ENCODE results near the gene EFNA5. TPM values are rescaled to one million over a fixed set of nuclear protein-coding genes. Genes with fewer than 3 reads are reported as not detected.

EFNA5 gene
- total RNA-seq, 1 donor from 2014 or later: 2.2 TPM

GRCh38 chr5:107570181-107570580, 100.6 kb downstream of the EFNA5 start:
- intact Hi-C loops (cut with DNase I): loop anchor here (5.0 kb wide), 4 partner anchors 83 to 318 kb away; no protein-coding TSS in a partner anchor
- no peak for TF ChIP-seq CTCF (IDR thresholded peaks at IDR 0.05)
- H3K4me1 ChIP-seq: peaks cover 0 to 23% of the 10 kb centered on the region in 2 donors
- no peaks in the 10 kb centered on the region for H3K36me3 ChIP-seq
- no peaks in the 10 kb centered on the region for H3K27me3 ChIP-seq
- no peak overlapping the region for H3K27ac ChIP-seq
- no peak overlapping the region for H3K4me3 ChIP-seq
- no peak for DNase-seq (ENCODE audit: low spot score in 2 of 2)
- H3K9me3 ChIP-seq: no peaks in the 10 kb centered on the region

DNA sequence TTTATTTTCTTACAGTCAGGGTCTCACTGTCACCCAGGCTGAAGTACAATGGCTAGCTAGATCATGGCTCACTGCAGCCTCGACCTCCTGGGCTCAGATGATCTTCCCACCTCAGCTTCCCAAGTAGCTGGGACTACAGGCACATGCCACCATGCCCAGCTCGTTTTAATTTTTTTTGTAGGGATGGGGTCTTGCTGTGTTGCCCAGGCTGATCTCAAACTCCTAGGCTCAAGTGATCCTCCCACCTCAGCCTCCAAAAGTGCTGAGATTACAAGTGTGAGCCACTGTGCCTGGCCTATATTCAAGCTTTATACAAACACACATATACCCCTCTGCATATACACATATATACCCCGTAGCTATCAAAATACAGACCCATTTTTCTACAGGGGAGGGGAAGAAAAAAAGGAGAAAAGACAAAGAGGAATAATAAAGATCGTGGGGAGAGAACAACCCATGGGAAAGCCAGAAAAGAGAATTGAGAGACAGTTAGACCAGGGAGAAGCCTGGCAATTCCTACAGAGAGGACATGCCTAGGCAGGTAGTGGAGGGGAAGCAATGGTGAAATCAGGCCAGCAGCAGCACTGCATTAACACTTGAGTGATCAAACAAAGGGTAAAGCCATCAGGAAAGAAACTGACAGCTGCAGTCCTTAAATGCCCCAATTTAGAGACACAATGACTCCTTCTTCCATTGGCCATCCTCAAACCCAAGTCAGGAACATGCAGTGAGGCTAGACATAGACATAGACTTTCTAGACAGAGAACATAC, 102.7 kb downstream of the EFNA5 start:
- Histone ChIP-seq H3K4me3 (no peak overlapping the region), H3K27me3 (no peaks in the 10 kb centered on the region), H3K27ac (no peak overlapping the region), H3K4me1 (peaks cover 0 to 25% of the 10 kb centered on the region in 2 donors), H3K9me3 (no peaks in the 10 kb centered on the region), H3K36me3 (no peaks in the 10 kb centered on the region)
- intact Hi-C loops (cut with DNase I): no loop called here
- no peak for DNase-seq (ENCODE audit: low spot score in 2 of 2)
- no peak for TF ChIP-seq CTCF (IDR thresholded peaks at IDR 0.05)

DNA sequence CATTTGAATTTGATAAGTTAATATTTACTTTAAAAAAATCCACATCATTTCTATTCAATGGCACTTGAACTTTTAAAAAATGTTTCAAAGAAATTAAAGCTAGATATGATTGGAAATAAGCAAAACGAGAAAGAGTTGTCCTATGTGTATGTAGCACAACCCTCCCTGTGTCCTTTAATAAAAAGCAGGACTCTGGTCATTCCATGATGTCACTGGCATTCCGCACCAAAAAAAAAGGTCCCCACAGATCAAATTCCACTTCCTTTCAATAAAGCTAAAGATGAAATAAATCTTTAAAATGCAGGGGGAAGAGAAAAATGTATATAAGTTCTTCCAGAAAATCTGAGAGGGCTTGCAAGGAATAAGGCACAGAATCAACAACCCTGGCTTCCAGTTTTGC, 103.8 kb downstream of the EFNA5 start:
- H3K4me3 ChIP-seq: no peak overlapping the region
- DNase-seq (ENCODE audit: low spot score in 2 of 2): no peak
- TF ChIP-seq CTCF (IDR thresholded peaks at IDR 0.05): no peak
- H3K27me3 ChIP-seq: no peaks in the 10 kb centered on the region
- no peaks in the 10 kb centered on the region for H3K9me3 ChIP-seq
- no peaks in the 10 kb centered on the region for H3K36me3 ChIP-seq
- no peak overlapping the region for H3K27ac ChIP-seq
- H3K4me1 ChIP-seq: peaks cover 0 to 25% of the 10 kb centered on the region in 2 donors
- intact Hi-C loops (cut with DNase I): no loop called here

GRCh38 chr5:107565791-107566767, 104.7 kb downstream of the EFNA5 start:
- intact Hi-C loops (cut with DNase I): no loop called here
- no peaks in the 10 kb centered on the region for H3K9me3 ChIP-seq
- peak overlapping the region in 1 of 2 donors; percentile 25 for H3K27ac ChIP-seq
- H3K4me1 ChIP-seq: peaks cover 0 to 22% of the 10 kb centered on the region in 2 donors
- no peak for TF ChIP-seq CTCF (IDR thresholded peaks at IDR 0.05)
- no peaks in the 10 kb centered on the region for H3K36me3 ChIP-seq
- no peaks in the 10 kb centered on the region for H3K27me3 ChIP-seq
- DNase-seq (ENCODE audit: low spot score in 2 of 2): no peak
- H3K4me3 ChIP-seq: peak overlapping the region in 1 of 2 donors; percentile 28

- Histone ChIP-seq H3K27me3 (no peaks in the 10 kb centered on the region), H3K4me1 (peaks cover 0 to 17% of the 10 kb centered on the region in 2 donors), H3K4me3 (peak overlapping the region in 1 of 2 donors; percentile 48), H3K27ac (peak overlapping the region in 1 of 2 donors; percentile 18), H3K36me3 (no peaks in the 10 kb centered on the region), H3K9me3 (no peaks in the 10 kb centered on the region)
- no peak for DNase-seq (ENCODE audit: low spot score in 2 of 2)
- intact Hi-C loops (cut with DNase I): no loop called here
- TF ChIP-seq CTCF (IDR thresholded peaks at IDR 0.05): no peak
These were observed 105.8 kb downstream of the EFNA5 start for GRCh38 chr5:107564931-107565372.
